ENCODE measurements around the gene POC1A.

DNA sequence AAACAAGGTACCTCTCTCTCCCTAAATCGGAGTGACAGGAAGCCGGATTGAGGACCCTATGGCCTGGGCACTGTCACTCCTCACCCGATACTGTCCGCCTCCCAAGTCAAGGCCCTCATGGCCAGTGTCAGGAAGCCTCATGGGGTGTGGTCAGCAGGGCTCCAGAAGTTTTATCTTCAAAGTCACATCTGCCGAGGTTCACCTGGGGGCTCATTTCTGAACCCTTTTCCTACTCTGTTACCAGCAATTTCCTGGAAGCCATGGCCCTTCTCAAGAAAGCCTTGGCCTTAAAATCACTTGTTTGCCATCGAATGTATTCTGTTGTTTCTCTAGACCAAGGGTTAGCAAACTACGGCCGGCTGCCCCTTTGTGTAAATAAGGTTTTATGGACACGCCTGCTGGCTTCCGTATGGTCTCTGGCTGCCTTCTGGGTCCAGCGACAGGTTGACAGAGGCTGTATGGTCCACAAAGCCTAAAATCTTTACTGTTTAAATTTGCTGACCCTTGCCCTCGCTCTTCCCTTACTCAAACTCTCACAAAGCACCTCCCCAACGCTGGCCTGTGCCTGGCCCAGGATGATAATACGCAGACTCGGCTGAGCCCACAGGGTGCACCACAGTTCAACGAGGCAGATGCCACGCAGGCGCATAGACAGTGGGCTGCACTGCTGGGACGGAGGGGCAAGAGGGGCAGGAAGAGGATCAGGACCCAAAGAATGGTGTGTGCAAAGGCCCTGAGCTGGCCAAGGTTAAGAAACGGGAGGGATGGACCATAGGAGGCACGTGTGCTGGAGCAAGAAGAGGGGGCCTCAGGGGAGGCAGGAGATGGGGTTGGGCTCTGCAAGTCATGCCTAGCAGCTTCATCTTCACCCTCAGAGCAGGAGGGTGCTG, 73.1 kb downstream of the POC1A start:
- no peak for TF ChIP-seq CTCF (IDR thresholded peaks at IDR 0.05)
- no peak for TF ChIP-seq POLR2A (IDR thresholded peaks at IDR 0.05)
- no peak for TF ChIP-seq POLR2AphosphoS5 (IDR thresholded peaks at IDR 0.05)
- TF ChIP-seq EP300 (IDR thresholded peaks at IDR 0.05) = no peak

Data from upper lobe of left lung (tissue), 4 donors.